Measurements from ENCODE around the gene COL6A1.
"Not testable (repeated sequence)": the region's sequence is repeated elsewhere in the genome, so short reads cannot be mapped to it uniquely, and the experiment has no call there.

COL6A1 gene

GRCh38 chr21:45945066-45945867 lies 36.3 kb upstream of the COL6A1 start:
- DNase-seq (ENCODE audit: low read depth in 2 of 2, low spot score in 1 of 2) = no peak

GRCh38 chr21:45945868-45946210 lies 35.7 kb upstream of the COL6A1 start:
- no peak for DNase-seq (ENCODE audit: low read depth in 2 of 2, low spot score in 1 of 2)

- no peak for DNase-seq (ENCODE audit: low read depth in 2 of 2, low spot score in 1 of 2)
These were observed 34.3 kb upstream of the COL6A1 start for GRCh38 chr21:45947296-45947695.

GRCh38 chr21:45947716-45948255 lies 33.8 kb upstream of the COL6A1 start:
- no peak for DNase-seq (ENCODE audit: low read depth in 2 of 2, low spot score in 1 of 2)

GRCh38 chr21:45948576-45949141 lies 32.9 kb upstream of the COL6A1 start:
- DNase-seq (ENCODE audit: low read depth in 2 of 2, low spot score in 1 of 2) = no peak

DNA sequence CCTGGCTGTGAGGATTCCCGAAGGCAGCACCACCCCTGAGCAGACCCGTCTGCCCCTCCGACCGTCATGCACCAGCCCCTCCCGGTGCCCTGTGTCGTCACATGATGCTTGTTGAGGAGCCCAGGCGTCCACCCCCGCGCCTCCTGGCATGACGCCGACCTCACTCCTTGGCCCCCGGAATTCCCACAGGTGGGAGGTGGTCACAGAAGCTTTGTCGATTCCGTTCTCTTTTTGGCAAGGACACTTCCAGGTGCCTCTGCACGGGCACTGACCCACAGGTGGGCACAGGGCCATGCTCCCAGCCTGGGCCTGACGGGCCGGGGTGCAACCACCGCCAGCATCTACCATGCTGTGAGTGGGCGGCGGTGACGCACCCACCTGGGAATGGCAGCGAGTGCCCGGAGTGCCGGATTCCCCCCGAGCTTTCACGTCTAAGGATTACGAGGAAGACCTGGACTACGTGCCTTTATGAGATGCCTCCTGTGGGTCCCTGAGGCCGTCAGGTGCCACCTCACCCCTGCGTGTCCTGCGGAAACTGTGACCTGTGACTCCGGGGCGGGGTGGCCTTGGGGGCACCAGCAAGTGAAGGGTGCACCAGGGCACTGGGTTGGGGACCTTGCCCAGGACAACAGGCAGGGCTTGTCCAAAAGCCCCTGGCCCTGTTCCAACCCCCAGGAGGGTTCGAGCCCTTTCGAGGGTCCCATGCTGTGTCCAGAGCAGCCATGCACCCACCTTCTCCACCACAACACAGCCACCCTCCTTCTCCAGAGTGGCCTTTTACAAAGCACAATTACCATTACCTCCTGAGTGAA lies 31.4 kb upstream of the COL6A1 start:
- no peak for DNase-seq (ENCODE audit: low read depth in 2 of 2, low spot score in 1 of 2)

- no peak for DNase-seq (ENCODE audit: low read depth in 2 of 2, low spot score in 1 of 2)
These were observed 30.6 kb upstream of the COL6A1 start for GRCh38 chr21:45950740-45951515.

DNA sequence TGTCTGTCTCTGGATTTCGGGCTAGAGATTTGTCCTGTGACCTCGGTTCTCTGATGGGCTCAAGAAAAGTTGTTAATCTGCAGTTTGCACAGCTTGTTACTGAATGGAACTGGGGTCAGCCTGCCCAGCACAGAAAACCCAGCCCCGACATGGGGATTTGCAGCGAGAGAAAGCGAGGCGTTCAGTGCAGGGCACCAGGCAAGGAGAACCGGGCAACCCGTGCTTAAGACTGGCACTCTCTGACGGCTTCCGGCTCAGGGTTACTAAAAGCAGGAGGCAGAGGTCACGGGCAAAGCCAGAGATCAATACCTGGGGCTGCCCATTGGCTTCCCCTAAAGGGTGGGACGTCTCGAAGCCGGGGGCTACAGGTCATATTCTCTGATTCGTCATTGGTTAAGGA lies 29.9 kb upstream of the COL6A1 start:
- DNase-seq (ENCODE audit: low read depth in 2 of 2, low spot score in 1 of 2) = no peak

GRCh38 chr21:45952527-45952926 lies 29.0 kb upstream of the COL6A1 start:
- DNase-seq (ENCODE audit: low read depth in 2 of 2, low spot score in 1 of 2) = not testable (repeated sequence)

GRCh38 chr21:45952974-45953373 lies 28.6 kb upstream of the COL6A1 start:
- DNase-seq (ENCODE audit: low read depth in 2 of 2, low spot score in 1 of 2) = no peak

GRCh38 chr21:45954261-45954660 lies 27.3 kb upstream of the COL6A1 start:
- DNase-seq (ENCODE audit: low read depth in 2 of 2, low spot score in 1 of 2) = no peak

GRCh38 chr21:45954921-45955320 lies 26.6 kb upstream of the COL6A1 start:
- no peak for DNase-seq (ENCODE audit: low read depth in 2 of 2, low spot score in 1 of 2)

- DNase-seq (ENCODE audit: low read depth in 2 of 2, low spot score in 1 of 2) = no peak
These were observed 24.0 kb upstream of the COL6A1 start for GRCh38 chr21:45957551-45957950.

GRCh38 chr21:45957981-45958600 lies 23.5 kb upstream of the COL6A1 start:
- no peak for DNase-seq (ENCODE audit: low read depth in 2 of 2, low spot score in 1 of 2)

DNA sequence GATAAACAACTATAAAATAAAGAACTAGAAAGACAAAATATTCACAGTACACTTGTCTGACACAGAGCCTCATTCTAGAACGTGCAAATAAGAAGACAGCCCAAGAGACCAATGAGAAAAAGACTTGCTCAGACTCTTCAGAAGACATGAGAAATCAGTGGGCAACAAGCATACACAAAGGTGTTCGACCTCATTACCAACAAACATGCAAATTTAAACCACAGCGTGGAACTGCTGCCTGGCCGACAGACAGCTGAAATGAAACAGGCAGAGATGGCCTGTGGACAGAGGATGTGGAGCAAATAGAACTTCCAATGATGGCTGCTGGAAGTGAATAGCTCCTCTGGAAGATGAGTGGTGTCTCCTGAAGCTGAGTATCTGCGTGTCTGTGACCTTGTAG lies 22.4 kb upstream of the COL6A1 start:
- no peak for DNase-seq (ENCODE audit: low read depth in 2 of 2, low spot score in 1 of 2)

- DNase-seq (ENCODE audit: low read depth in 2 of 2, low spot score in 1 of 2) = no peak
These were observed 21.7 kb upstream of the COL6A1 start for GRCh38 chr21:45959779-45960390.

GRCh38 chr21:45961408-45961807 lies 20.2 kb upstream of the COL6A1 start:
- DNase-seq (ENCODE audit: low read depth in 2 of 2, low spot score in 1 of 2) = not testable (repeated sequence)

DNA sequence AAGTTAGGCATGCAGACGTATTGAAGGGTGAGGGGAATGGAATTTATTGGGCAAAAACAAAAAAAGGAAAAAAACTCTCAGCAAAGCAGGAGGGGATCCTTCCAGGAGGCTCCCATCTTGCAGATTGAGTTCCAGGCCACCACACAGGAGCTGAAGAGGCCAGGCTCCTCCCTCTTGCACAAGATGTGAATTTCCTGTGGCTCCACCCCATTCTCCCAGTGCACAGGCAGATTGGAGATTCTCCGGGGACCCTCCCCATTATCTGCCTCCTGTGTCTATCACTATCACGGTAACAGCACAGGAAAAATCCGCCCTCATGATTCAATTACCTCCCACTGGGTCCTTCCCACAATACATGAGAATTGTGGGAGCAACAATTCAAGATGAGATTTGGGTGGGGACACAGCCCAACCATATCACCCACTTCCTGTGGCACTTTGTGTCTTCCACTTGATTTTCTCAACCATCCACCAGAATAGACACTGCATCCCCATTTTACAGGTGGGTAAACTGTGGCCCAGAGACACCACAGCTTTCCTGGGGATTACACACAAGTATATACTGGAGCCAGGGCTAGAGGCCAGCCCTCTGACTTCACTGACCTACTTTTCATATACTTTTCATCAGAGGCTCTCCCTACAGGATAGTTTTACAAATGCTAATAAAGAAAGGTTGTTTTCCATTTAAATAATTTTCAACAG lies 18.9 kb upstream of the COL6A1 start:
- no peak for DNase-seq (ENCODE audit: low read depth in 2 of 2, low spot score in 1 of 2)

DNA sequence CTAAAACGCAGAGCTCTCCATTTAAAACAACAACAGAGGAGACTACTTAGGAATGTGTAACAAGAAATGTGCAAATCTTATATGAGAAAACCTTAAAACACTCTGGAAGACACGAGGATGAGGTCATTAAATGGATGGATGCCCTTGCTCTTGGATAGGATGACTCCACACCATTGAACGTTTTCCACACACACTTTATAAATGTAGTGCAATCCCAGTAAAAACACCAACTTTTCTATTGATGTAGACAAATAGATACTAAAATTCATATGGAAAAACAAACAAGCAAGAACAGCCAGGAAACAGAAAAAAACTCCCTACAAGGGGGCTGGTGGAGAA lies 18.4 kb upstream of the COL6A1 start:
- no peak for DNase-seq (ENCODE audit: low read depth in 2 of 2, low spot score in 1 of 2)

DNA sequence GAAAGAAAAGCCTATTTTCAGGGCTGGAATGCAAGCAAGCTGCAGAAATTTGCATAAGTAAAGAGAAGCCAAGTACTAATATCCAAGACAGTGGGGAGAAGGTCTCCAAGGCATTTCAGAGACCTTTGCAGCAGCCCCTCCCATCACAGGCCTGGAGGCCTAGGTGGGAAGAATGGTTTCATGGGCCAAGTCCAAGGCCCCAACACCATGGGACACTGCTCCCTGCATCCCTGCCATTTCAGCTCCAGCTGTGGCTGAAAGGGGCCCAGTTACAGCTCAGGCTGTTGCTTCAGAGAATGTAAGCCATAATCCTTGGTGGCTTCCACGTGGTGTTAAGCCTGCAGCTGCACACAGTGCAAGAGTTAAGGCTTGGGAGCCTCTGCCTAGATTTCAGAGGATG lies 16.9 kb upstream of the COL6A1 start:
- DNase-seq (ENCODE audit: low read depth in 2 of 2, low spot score in 1 of 2) = no peak
